ENCODE results near the gene ZXDB. TPM values are rescaled to one million over a fixed set of nuclear protein-coding genes. Genes with fewer than 3 reads are reported as not detected.
"Not testable (repeated sequence)": the region's sequence is repeated elsewhere in the genome, so short reads cannot be mapped to it uniquely, and the experiment has no call there.

Gene ZXDB
- 3.2 TPM for polyA plus RNA-seq (2013, experiment 1 of 2)
- 3.2 TPM for polyA plus RNA-seq (2013, experiment 2 of 2)

- H2AK5ac ChIP-seq (ENCODE audit: low read length, severe bottlenecking); H2BK12ac ChIP-seq (ENCODE audit: low read length in 2 of 2); H4K91ac ChIP-seq (ENCODE audit: low read length); H3K36me3 ChIP-seq (ENCODE audit: control insufficient read depth in 1 of 2, insufficient read depth in 2 of 2, low read depth in 1 of 2, low read length in 2 of 2); H2BK5ac ChIP-seq (ENCODE audit: low read depth, low read length, poor library complexity, severe bottlenecking); H3K27me3 ChIP-seq (ENCODE audit: control insufficient read depth in 1 of 2, insufficient read depth in 1 of 2, low read length in 2 of 2); H3K27ac ChIP-seq (ENCODE audit: low read length, poor library complexity, severe bottlenecking); H2BK15ac ChIP-seq (ENCODE audit: low read depth, poor library complexity, severe bottlenecking); H3K4ac ChIP-seq (ENCODE audit: low read depth in 1 of 2, low read length in 2 of 2); H3K79me1 ChIP-seq (replicated peaks; ENCODE audit: low read length, poor library complexity, severe bottlenecking); H3K23ac ChIP-seq (ENCODE audit: low read length in 2 of 2); H3K14ac ChIP-seq (ENCODE audit: low read length in 2 of 2); H3K4me1 ChIP-seq (ENCODE audit: control insufficient read depth, insufficient read depth, low read depth, low read length); H3K9me3 ChIP-seq (ENCODE audit: control insufficient read depth, low read length); H2BK120ac ChIP-seq (ENCODE audit: low read depth, low read length): not testable (repeated sequence)
- DNase-seq, result peak; percentile 52
- 0% methylated on average over 2 of the region's 39 CpGs for WGBS
- peak within 1 kb of the TSS; percentile 37 for H4K8ac ChIP-seq (ENCODE audit: low read length)
- H3K4me2 ChIP-seq (ENCODE audit: low read length, poor library complexity, severe bottlenecking), result peak within 1 kb of the TSS; percentile 79
- peak within 1 kb of the TSS; percentile 92 for H3K9ac ChIP-seq (ENCODE audit: low read length)
- H3K18ac ChIP-seq (ENCODE audit: low read depth in 1 of 2, low read length in 2 of 2), result peak within 1 kb of the TSS in 1 of 2 experiments; percentile 52
- H2AFZ ChIP-seq (ENCODE audit: low read depth, low read length), result peak within 1 kb of the TSS; percentile 42
- peak within 1 kb of the TSS; percentile 68 to 78 for H3K4me3 ChIP-seq (ENCODE audit: insufficient read depth in 1 of 2, low read depth in 1 of 2, low read length in 2 of 2)
Observed at GRCh38 chrX:57591284-57592159, at the start of gene ZXDB. TSS of gene ZXDB (plus strand) at chrX:57592011. CDS start at chrX:57592049, 38 bp downstream.

- no peak overlapping the region for H3K23ac ChIP-seq (ENCODE audit: low read length in 2 of 2)
- no peak overlapping the region for H2AFZ ChIP-seq (ENCODE audit: low read depth, low read length)
- no peaks in the 10 kb centered on the region for H3K79me1 ChIP-seq (replicated peaks; ENCODE audit: low read length, poor library complexity, severe bottlenecking)
- no peak overlapping the region for H2BK15ac ChIP-seq (ENCODE audit: low read depth, poor library complexity, severe bottlenecking)
- no peak overlapping the region for H4K8ac ChIP-seq (ENCODE audit: low read length)
- no peak overlapping the region for H2AK5ac ChIP-seq (ENCODE audit: low read length, severe bottlenecking)
- H3K4me1 ChIP-seq (ENCODE audit: control insufficient read depth, insufficient read depth, low read depth, low read length), result no peaks in the 10 kb centered on the region
- no peak overlapping the region for H2BK5ac ChIP-seq (ENCODE audit: low read depth, low read length, poor library complexity, severe bottlenecking)
- H3K36me3 ChIP-seq (ENCODE audit: control insufficient read depth in 1 of 2, insufficient read depth in 2 of 2, low read depth in 1 of 2, low read length in 2 of 2), result no peaks in the 10 kb centered on the region
- H3K4me2 ChIP-seq (ENCODE audit: low read length, poor library complexity, severe bottlenecking), result no peak overlapping the region
- no peak overlapping the region for H2BK12ac ChIP-seq (ENCODE audit: low read length in 2 of 2)
- H3K18ac ChIP-seq (ENCODE audit: low read depth in 1 of 2, low read length in 2 of 2), result no peak overlapping the region
- 52% methylated on average over 4 of the region's 4 CpGs for WGBS
- H4K91ac ChIP-seq (ENCODE audit: low read length), result no peak overlapping the region
- no peaks in the 10 kb centered on the region for H3K27me3 ChIP-seq (ENCODE audit: control insufficient read depth in 1 of 2, insufficient read depth in 1 of 2, low read length in 2 of 2)
- H2BK120ac ChIP-seq (ENCODE audit: low read depth, low read length), result no peak overlapping the region
- H3K9me3 ChIP-seq (ENCODE audit: control insufficient read depth, low read length), result no peaks in the 10 kb centered on the region
- H3K4me3 ChIP-seq (ENCODE audit: insufficient read depth in 1 of 2, low read depth in 1 of 2, low read length in 2 of 2), result no peak overlapping the region
- H3K9ac ChIP-seq (ENCODE audit: low read length), result no peak overlapping the region
- no peak overlapping the region for H3K14ac ChIP-seq (ENCODE audit: low read length in 2 of 2)
- no peak overlapping the region for H3K4ac ChIP-seq (ENCODE audit: low read depth in 1 of 2, low read length in 2 of 2)
- H3K27ac ChIP-seq (ENCODE audit: low read length, poor library complexity, severe bottlenecking), result no peak overlapping the region
- DNase-seq, result no peak
Observed at GRCh38 chrX:57565198-57565597, 26.6 kb upstream of the ZXDB start.

GRCh38 chrX:57573754-57574153, 18.1 kb upstream of the ZXDB start:
- H2BK120ac ChIP-seq (ENCODE audit: low read depth, low read length), result no peak overlapping the region
- H4K91ac ChIP-seq (ENCODE audit: low read length), result no peak overlapping the region
- H4K8ac ChIP-seq (ENCODE audit: low read length), result no peak overlapping the region
- H3K27me3 ChIP-seq (ENCODE audit: control insufficient read depth in 1 of 2, insufficient read depth in 1 of 2, low read length in 2 of 2), result peaks cover 0 to 6% of the 10 kb centered on the region in 2 experiments
- no peak overlapping the region for H2BK15ac ChIP-seq (ENCODE audit: low read depth, poor library complexity, severe bottlenecking)
- H3K4ac ChIP-seq (ENCODE audit: low read depth in 1 of 2, low read length in 2 of 2), result no peak overlapping the region
- no peak overlapping the region for H3K27ac ChIP-seq (ENCODE audit: low read length, poor library complexity, severe bottlenecking)
- H3K4me2 ChIP-seq (ENCODE audit: low read length, poor library complexity, severe bottlenecking), result no peak overlapping the region
- H3K9me3 ChIP-seq (ENCODE audit: control insufficient read depth, low read length), result no peaks in the 10 kb centered on the region
- no peak overlapping the region for H3K4me3 ChIP-seq (ENCODE audit: insufficient read depth in 1 of 2, low read depth in 1 of 2, low read length in 2 of 2)
- peak; percentile 15 for DNase-seq
- no peak overlapping the region for H2BK5ac ChIP-seq (ENCODE audit: low read depth, low read length, poor library complexity, severe bottlenecking)
- no peak overlapping the region for H2AFZ ChIP-seq (ENCODE audit: low read depth, low read length)
- H3K14ac ChIP-seq (ENCODE audit: low read length in 2 of 2), result no peak overlapping the region
- no peak overlapping the region for H2BK12ac ChIP-seq (ENCODE audit: low read length in 2 of 2)
- no peaks in the 10 kb centered on the region for H3K36me3 ChIP-seq (ENCODE audit: control insufficient read depth in 1 of 2, insufficient read depth in 2 of 2, low read depth in 1 of 2, low read length in 2 of 2)
- no peaks in the 10 kb centered on the region for H3K79me1 ChIP-seq (replicated peaks; ENCODE audit: low read length, poor library complexity, severe bottlenecking)
- H2AK5ac ChIP-seq (ENCODE audit: low read length, severe bottlenecking), result no peak overlapping the region
- 3% methylated on average over 2 of the region's 2 CpGs for whole genome bisulfite sequencing
- H3K23ac ChIP-seq (ENCODE audit: low read length in 2 of 2), result no peak overlapping the region
- H3K18ac ChIP-seq (ENCODE audit: low read depth in 1 of 2, low read length in 2 of 2), result no peak overlapping the region
- H3K9ac ChIP-seq (ENCODE audit: low read length), result no peak overlapping the region
- no peaks in the 10 kb centered on the region for H3K4me1 ChIP-seq (ENCODE audit: control insufficient read depth, insufficient read depth, low read depth, low read length)

- not testable (repeated sequence) for H2BK5ac ChIP-seq (ENCODE audit: low read depth, low read length, poor library complexity, severe bottlenecking); H3K27me3 ChIP-seq (ENCODE audit: control insufficient read depth in 1 of 2, insufficient read depth in 1 of 2, low read length in 2 of 2); H2BK12ac ChIP-seq (ENCODE audit: low read length in 2 of 2); H3K14ac ChIP-seq (ENCODE audit: low read length in 2 of 2); H3K4ac ChIP-seq (ENCODE audit: low read depth in 1 of 2, low read length in 2 of 2); H4K8ac ChIP-seq (ENCODE audit: low read length); H3K4me2 ChIP-seq (ENCODE audit: low read length, poor library complexity, severe bottlenecking); H2AK5ac ChIP-seq (ENCODE audit: low read length, severe bottlenecking); DNase-seq; H3K79me1 ChIP-seq (replicated peaks; ENCODE audit: low read length, poor library complexity, severe bottlenecking); H3K4me1 ChIP-seq (ENCODE audit: control insufficient read depth, insufficient read depth, low read depth, low read length); H3K9me3 ChIP-seq (ENCODE audit: control insufficient read depth, low read length); H3K23ac ChIP-seq (ENCODE audit: low read length in 2 of 2); H3K18ac ChIP-seq (ENCODE audit: low read depth in 1 of 2, low read length in 2 of 2); H2AFZ ChIP-seq (ENCODE audit: low read depth, low read length); H2BK15ac ChIP-seq (ENCODE audit: low read depth, poor library complexity, severe bottlenecking); H3K36me3 ChIP-seq (ENCODE audit: control insufficient read depth in 1 of 2, insufficient read depth in 2 of 2, low read depth in 1 of 2, low read length in 2 of 2); H4K91ac ChIP-seq (ENCODE audit: low read length); H3K4me3 ChIP-seq (ENCODE audit: insufficient read depth in 1 of 2, low read depth in 1 of 2, low read length in 2 of 2); H3K27ac ChIP-seq (ENCODE audit: low read length, poor library complexity, severe bottlenecking); H3K9ac ChIP-seq (ENCODE audit: low read length); H2BK120ac ChIP-seq (ENCODE audit: low read depth, low read length)
- WGBS, result 73% methylated on average over 8 of the region's 9 CpGs
Observed at GRCh38 chrX:57582948-57583347, 8.9 kb upstream of the ZXDB start.

All from mesenchymal stem cell (in vitro differentiated cells and primary cell).